ENCODE data around the gene MCRIP1. TPM values are rescaled to one million over a fixed set of nuclear protein-coding genes. Genes with fewer than 3 reads are reported as not detected.
A peak's percentile ranks its signal among the peaks of the same experiment; 100 is the strongest.

The MCRIP1 gene
- total RNA-seq, 1 experiment from 2014 or later, result 115 TPM

DNA sequence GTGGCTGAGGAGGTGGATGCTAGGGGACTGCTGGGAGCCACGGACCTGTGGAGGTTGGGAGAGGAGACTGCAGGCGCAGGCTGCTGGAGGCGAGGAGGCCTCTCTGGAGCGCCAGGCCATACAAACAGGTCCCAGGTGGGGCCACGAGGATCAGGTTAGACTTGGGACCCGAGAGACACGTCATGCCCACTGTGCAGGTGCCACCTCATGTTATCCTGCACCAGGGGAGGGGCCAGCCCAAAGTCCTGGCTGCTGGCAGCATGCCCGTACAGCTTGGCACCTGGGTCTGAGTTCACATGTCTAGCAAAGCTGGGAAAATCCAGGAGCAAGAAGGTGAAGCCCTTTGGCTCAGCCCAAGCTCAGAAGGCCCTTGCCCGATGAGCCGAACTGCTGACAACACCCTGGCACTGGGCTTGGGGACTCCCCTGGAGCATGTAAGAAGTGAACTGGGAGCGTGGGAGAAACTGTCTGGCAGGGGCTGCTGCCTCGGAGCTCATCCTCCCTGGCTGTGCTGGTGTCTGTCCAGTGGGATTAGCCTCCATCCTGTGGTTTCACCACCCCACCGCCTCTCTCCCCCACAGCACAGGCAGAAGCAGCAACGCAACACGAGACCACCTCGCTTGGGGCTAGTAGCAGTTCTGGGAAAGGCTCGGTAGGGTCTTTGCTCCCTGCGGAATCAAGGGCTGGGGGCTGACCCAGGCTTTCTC is 32.8 kb upstream of the MCRIP1 start:
- Histone ChIP-seq H3K27ac (ENCODE audit: low read length) (peak overlapping the region; percentile 90), H3K4me1 (ENCODE audit: control insufficient read depth, insufficient read depth, low read length) (peaks cover 57% of the 10 kb centered on the region), H3K36me3 (ENCODE audit: control insufficient read depth, insufficient read depth, low read length) (peaks cover 11% of the 10 kb centered on the region; the same call in 1 of the 2 replicates), H3K27me3 (ENCODE audit: control insufficient read depth, insufficient read depth, low read length) (no peaks in the 10 kb centered on the region), H3K9me3 (ENCODE audit: control insufficient read depth, insufficient read depth, low read depth, low read length) (no peaks in the 10 kb centered on the region), H3K4me3 (ENCODE audit: low read depth in 2 of 2, low read length in 2 of 2) (no peak overlapping the region)
- in situ Hi-C loops (cut with HindIII; ENCODE audit: low pct_unique_long_range_greater_than_20kb, low sequenced_read_pairs) (no loop called here), intact Hi-C loops (cut with micrococcal nuclease; ENCODE audit: unreplicated experiment) (loop anchor here (10.0 kb wide), 1 partner anchor 159 kb away; the partner anchor contains the start of genes CENPX and LRRC45)
- CTCF ChIA-PET, result no interaction called here
- POLR2A ChIA-PET, result interaction anchor here (0.5 kb wide), 1 partner anchor 135 kb away, joined by 3 read pairs; no protein-coding TSS in a partner anchor
- no peak for TF ChIP-seq SIN3A (IDR thresholded peaks at IDR 0.05; ENCODE audit: borderline replicate concordance, insufficient read depth, low read depth, low read length)
- no peak for TF ChIP-seq POLR2AphosphoS5 (IDR thresholded peaks at IDR 0.05; ENCODE audit: low read depth, low read length)
- TF ChIP-seq, protein P1, sequence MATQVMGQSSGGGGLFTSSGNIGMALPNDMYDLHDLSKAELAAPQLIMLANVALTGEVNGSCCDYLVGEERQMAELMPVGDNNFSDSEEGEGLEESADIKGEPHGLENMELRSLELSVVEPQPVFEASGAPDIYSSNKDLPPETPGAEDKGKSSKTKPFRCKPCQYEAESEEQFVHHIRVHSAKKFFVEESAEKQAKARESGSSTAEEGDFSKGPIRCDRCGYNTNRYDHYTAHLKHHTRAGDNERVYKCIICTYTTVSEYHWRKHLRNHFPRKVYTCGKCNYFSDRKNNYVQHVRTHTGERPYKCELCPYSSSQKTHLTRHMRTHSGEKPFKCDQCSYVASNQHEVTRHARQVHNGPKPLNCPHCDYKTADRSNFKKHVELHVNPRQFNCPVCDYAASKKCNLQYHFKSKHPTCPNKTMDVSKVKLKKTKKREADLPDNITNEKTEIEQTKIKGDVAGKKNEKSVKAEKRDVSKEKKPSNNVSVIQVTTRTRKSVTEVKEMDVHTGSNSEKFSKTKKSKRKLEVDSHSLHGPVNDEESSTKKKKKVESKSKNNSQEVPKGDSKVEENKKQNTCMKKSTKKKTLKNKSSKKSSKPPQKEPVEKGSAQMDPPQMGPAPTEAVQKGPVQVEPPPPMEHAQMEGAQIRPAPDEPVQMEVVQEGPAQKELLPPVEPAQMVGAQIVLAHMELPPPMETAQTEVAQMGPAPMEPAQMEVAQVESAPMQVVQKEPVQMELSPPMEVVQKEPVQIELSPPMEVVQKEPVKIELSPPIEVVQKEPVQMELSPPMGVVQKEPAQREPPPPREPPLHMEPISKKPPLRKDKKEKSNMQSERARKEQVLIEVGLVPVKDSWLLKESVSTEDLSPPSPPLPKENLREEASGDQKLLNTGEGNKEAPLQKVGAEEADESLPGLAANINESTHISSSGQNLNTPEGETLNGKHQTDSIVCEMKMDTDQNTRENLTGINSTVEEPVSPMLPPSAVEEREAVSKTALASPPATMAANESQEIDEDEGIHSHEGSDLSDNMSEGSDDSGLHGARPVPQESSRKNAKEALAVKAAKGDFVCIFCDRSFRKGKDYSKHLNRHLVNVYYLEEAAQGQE (IDR thresholded peaks at IDR 0.05; ENCODE audit: insufficient read depth in 1 of 2, low read depth in 2 of 2, low read length in 1 of 2), result no peak
- no peak for TF ChIP-seq TCF7L2 (IDR thresholded peaks at IDR 0.05; ENCODE audit: low read depth, low read length)
- no peak for ATAC-seq
- no peak for DNase-seq (ENCODE audit: low read depth, low spot score)
- no TSS peak for BruUV-seq (replicated peaks)

DNA sequence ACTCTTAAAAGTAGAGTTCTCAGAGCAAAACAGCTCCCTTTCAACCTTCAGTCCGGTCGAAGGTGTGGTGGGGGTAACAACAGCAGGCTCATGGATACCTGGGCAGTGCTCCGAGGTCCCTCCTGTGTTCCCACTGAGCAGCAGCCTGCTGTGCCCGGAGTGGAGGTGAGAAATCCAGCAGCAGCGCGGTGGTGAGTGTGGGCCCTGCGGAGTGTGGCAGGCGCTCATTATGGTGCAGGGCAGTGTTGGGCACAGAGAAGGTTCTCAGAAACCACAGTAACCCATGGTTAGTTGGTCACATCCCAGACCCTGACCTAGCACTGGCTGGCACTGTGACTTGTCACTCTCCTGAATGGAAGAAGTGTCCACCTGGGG is 32.3 kb upstream of the MCRIP1 start:
- no TSS peak for BruUV-seq (replicated peaks)
- Histone ChIP-seq H3K4me3 (ENCODE audit: low read depth in 2 of 2, low read length in 2 of 2) (no peak overlapping the region), H3K9me3 (ENCODE audit: control insufficient read depth, insufficient read depth, low read depth, low read length) (no peaks in the 10 kb centered on the region), H3K4me1 (ENCODE audit: control insufficient read depth, insufficient read depth, low read length) (peaks cover 57% of the 10 kb centered on the region), H3K27ac (ENCODE audit: low read length) (peak overlapping the region; percentile 2), H3K36me3 (ENCODE audit: control insufficient read depth, insufficient read depth, low read length) (peaks cover 5% of the 10 kb centered on the region; the same call in 1 of the 2 replicates), H3K27me3 (ENCODE audit: control insufficient read depth, insufficient read depth, low read length) (no peaks in the 10 kb centered on the region)
- POLR2A ChIA-PET, result interaction anchor here (0.5 kb wide), 1 partner anchor 134 kb away, joined by 3 read pairs; no protein-coding TSS in a partner anchor
- CTCF ChIA-PET, result no interaction called here
- DNase-seq (ENCODE audit: low read depth, low spot score) (no peak), ATAC-seq (no peak)
- TF ChIP-seq SIN3A (IDR thresholded peaks at IDR 0.05; ENCODE audit: borderline replicate concordance, insufficient read depth, low read depth, low read length), result no peak
- TF ChIP-seq, protein P2, sequence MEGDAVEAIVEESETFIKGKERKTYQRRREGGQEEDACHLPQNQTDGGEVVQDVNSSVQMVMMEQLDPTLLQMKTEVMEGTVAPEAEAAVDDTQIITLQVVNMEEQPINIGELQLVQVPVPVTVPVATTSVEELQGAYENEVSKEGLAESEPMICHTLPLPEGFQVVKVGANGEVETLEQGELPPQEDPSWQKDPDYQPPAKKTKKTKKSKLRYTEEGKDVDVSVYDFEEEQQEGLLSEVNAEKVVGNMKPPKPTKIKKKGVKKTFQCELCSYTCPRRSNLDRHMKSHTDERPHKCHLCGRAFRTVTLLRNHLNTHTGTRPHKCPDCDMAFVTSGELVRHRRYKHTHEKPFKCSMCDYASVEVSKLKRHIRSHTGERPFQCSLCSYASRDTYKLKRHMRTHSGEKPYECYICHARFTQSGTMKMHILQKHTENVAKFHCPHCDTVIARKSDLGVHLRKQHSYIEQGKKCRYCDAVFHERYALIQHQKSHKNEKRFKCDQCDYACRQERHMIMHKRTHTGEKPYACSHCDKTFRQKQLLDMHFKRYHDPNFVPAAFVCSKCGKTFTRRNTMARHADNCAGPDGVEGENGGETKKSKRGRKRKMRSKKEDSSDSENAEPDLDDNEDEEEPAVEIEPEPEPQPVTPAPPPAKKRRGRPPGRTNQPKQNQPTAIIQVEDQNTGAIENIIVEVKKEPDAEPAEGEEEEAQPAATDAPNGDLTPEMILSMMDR (IDR thresholded peaks at IDR 0.05), result no peak
- no peak for TF ChIP-seq POLR2AphosphoS5 (IDR thresholded peaks at IDR 0.05; ENCODE audit: low read depth, low read length)
- TF ChIP-seq TCF7L2 (IDR thresholded peaks at IDR 0.05; ENCODE audit: low read depth, low read length), result no peak
- TF ChIP-seq, protein P1 (IDR thresholded peaks at IDR 0.05; ENCODE audit: insufficient read depth in 1 of 2, low read depth in 2 of 2, low read length in 1 of 2), result no peak
- intact Hi-C loops (cut with micrococcal nuclease; ENCODE audit: unreplicated experiment), result loop anchor here (10.0 kb wide), 1 partner anchor 159 kb away; the partner anchor contains the start of genes CENPX and LRRC45
- in situ Hi-C loops (cut with HindIII; ENCODE audit: low pct_unique_long_range_greater_than_20kb, low sequenced_read_pairs), result no loop called here
